IMR-90 (cell line): ENCODE data around the gene DYNLT3. TPM values are rescaled to one million over a fixed set of nuclear protein-coding genes. Genes with fewer than 3 reads are reported as not detected.

Source experiments
- ATAC-seq: fragments of 200-7000 bp; cut with Tn5 transposase; 2 replicates; pipeline ENCODE4 v1.9.1; 2020; ENCODE audit warnings: low read depth, mild to moderate bottlenecking, moderate library complexity
- BruUV-seq: library from RNA; stranded (reverse); fragments of 400-500 nt; replicated peaks from 2 replicates; lab custom pipeline; 2021; lab: Mats Ljungman, UMichigan
- CTCF ChIA-PET: fragments of 300-600 bp; formaldehyde crosslinking; extraction: SDS; loops from one replicate; lab custom pipeline; 2021; ENCODE audit warnings: antibody characterized with exemption; lab: Yijun Ruan, JAX
- POLR2A ChIA-PET: fragments of 300-600 bp; sonication (Branson Sonifier 250); formaldehyde crosslinking; loops from one replicate; lab custom pipeline; 2022; ENCODE audit warnings: antibody characterized with exemption; ENCODE audit not compliant: unreplicated experiment; lab: Charles Lee
- DNase-seq: peaks from one replicate; pipeline ENCODE4 v3.0.0; 2013
- H2AFZ ChIP-seq: replicated peaks from 2 replicates; pipeline ENCODE3; 2013; ENCODE audit warnings: low read length, mild to moderate bottlenecking; ENCODE audit not compliant: poor library complexity
- H2AK5ac ChIP-seq: 2 replicates; pipeline ENCODE4 v1.6.1; 2013; ENCODE audit warnings: low read depth, low read length, inconsistent platforms
- H2AK9ac ChIP-seq: replicated peaks from 2 replicates; pipeline ENCODE3; 2013; ENCODE audit warnings: mild to moderate bottlenecking, low read depth, low read length, moderate library complexity; ENCODE audit not compliant: poor library complexity
- H2BK120ac ChIP-seq: 2 replicates; pipeline ENCODE4 v1.6.1; 2013; ENCODE audit warnings: low read depth, low read length, inconsistent platforms
- H2BK15ac ChIP-seq: 3 replicates; pipeline ENCODE4 v1.6.1; 2013; ENCODE audit warnings: low read depth, low read length, inconsistent platforms
- H2BK20ac ChIP-seq: 2 replicates; pipeline ENCODE4 v1.6.1; 2013; ENCODE audit warnings: low read depth, mild to moderate bottlenecking, inconsistent platforms, low read length, moderate library complexity
- H2BK5ac ChIP-seq: 2 replicates; pipeline ENCODE4 v1.6.1; 2013; ENCODE audit warnings: mild to moderate bottlenecking, low read depth, low read length, inconsistent platforms; ENCODE audit not compliant: poor library complexity, severe bottlenecking
- H3K14ac ChIP-seq: replicated peaks from 2 replicates; pipeline ENCODE4 v1.6.1; 2013; ENCODE audit warnings: low read depth, low read length, inconsistent platforms
- H3K18ac ChIP-seq: 2 replicates; pipeline ENCODE4 v1.6.1; 2013; ENCODE audit warnings: low read depth, low read length, control low read depth
- H3K23ac ChIP-seq: 2 replicates; pipeline ENCODE4 v1.6.1; 2013; ENCODE audit warnings: low read depth, low read length, inconsistent platforms
- H3K27ac ChIP-seq: 2 replicates; pipeline ENCODE4 v1.5.1; 2013; ENCODE audit warnings: mild to moderate bottlenecking, control low read depth, low read length; ENCODE audit not compliant: insufficient read depth
- H3K27me3 ChIP-seq: 2 replicates; pipeline ENCODE4 v1.6.1; 2013; ENCODE audit warnings: low read length; ENCODE audit not compliant: control insufficient read depth, insufficient read depth
- H3K36me3 ChIP-seq: 2 replicates; pipeline ENCODE4 v1.6.1; 2013; ENCODE audit warnings: low read length, mixed read lengths; ENCODE audit not compliant: control insufficient read depth, insufficient read depth
- H3K4ac ChIP-seq: 2 replicates; pipeline ENCODE4 v1.6.1; 2013; ENCODE audit warnings: low read depth, low read length, inconsistent platforms
- H3K4me1 ChIP-seq: 2 replicates; pipeline ENCODE4 v1.6.1; 2013; ENCODE audit warnings: low read length, mixed read lengths; ENCODE audit not compliant: control insufficient read depth, insufficient read depth
- H3K4me2 ChIP-seq: 2 replicates; pipeline ENCODE4 v1.6.1; 2013; ENCODE audit warnings: low read depth, mild to moderate bottlenecking, control low read depth, low read length, moderate library complexity
- H3K4me3 ChIP-seq: 2 replicates; pipeline ENCODE4 v1.5.1; 2013; ENCODE audit warnings: low read depth, mild to moderate bottlenecking, control low read depth, low read length, moderate library complexity; ENCODE audit not compliant: insufficient read depth
- H3K56ac ChIP-seq: 2 replicates; pipeline ENCODE4 v1.6.1; 2013; ENCODE audit warnings: low read length, inconsistent platforms; ENCODE audit not compliant: insufficient read depth; ENCODE audit errors: extremely low read depth
- H3K79me1 ChIP-seq, 2 experiments: 2 replicates each; pipeline ENCODE4 v1.6.1; 2013; ENCODE audit warnings: low read length in 2 of 2, inconsistent platforms in 1 of 2, low read depth in 1 of 2
- H3K9ac ChIP-seq: 2 replicates; pipeline ENCODE4 v1.6.1; 2013; ENCODE audit warnings: low read depth, low read length, control low read depth
- H3K9me1 ChIP-seq: 2 replicates; pipeline ENCODE4 v1.6.1; 2013; ENCODE audit warnings: low read length, inconsistent platforms; ENCODE audit not compliant: insufficient read depth
- H3K9me3 ChIP-seq: 2 replicates; pipeline ENCODE4 v1.6.1; 2013; ENCODE audit warnings: low read length; ENCODE audit not compliant: control insufficient read depth, insufficient read depth
- H4K20me1 ChIP-seq: 2 replicates; pipeline ENCODE4 v1.6.1; 2013; ENCODE audit warnings: low read length, inconsistent platforms; ENCODE audit not compliant: insufficient read depth
- H4K5ac ChIP-seq: 2 replicates; pipeline ENCODE4 v1.6.1; 2013; ENCODE audit warnings: mild to moderate bottlenecking, low read depth, low read length, control low read depth
- H4K8ac ChIP-seq, 2 experiments: 2 replicates each; pipeline ENCODE4 v1.6.1; 2013; ENCODE audit warnings: low read depth in 2 of 2, low read length in 2 of 2, control low read depth in 1 of 2, inconsistent platforms in 1 of 2
- H4K91ac ChIP-seq: 2 replicates; pipeline ENCODE4 v1.6.1; 2013; ENCODE audit warnings: low read depth, low read length, inconsistent platforms; ENCODE audit not compliant: insufficient read depth
- BHLHE40 ChIP-seq: fragments of 150-350 bp; IDR thresholded peaks from 2 replicates; pipeline ENCODE4 v1.6.1; 2016; ENCODE audit warnings: mild to moderate bottlenecking, low read depth, low read length
- CEBPB ChIP-seq: IDR thresholded peaks from 2 replicates; pipeline ENCODE4 v1.6.1; 2012; ENCODE audit warnings: low read depth, low read length, improper control_type of control experiment
- CHD1 ChIP-seq: IDR thresholded peaks from 2 replicates; pipeline ENCODE4 v1.6.1; 2012; ENCODE audit warnings: low read depth, low read length, improper control_type of control experiment
- CTCF ChIP-seq: conservative IDR thresholded peaks from 2 replicates; pipeline ENCODE4 v1.5.1; 2012; ENCODE audit warnings: mild to moderate bottlenecking, low read depth, low read length, improper control_type of control experiment
- ELK1 ChIP-seq: fragments of 150-350 bp; IDR thresholded peaks from 2 replicates; pipeline ENCODE4 v1.6.1; 2016; ENCODE audit warnings: low read depth, mild to moderate bottlenecking, low read length, moderate library complexity, borderline replicate concordance
- FOS ChIP-seq: fragments of 150-350 bp; IDR thresholded peaks from 2 replicates; pipeline ENCODE4 v1.6.1; 2016; ENCODE audit warnings: low read depth, low read length
- MAFK ChIP-seq: IDR thresholded peaks from 2 replicates; pipeline ENCODE4 v1.6.1; 2012; ENCODE audit warnings: low read depth, low read length, improper control_type of control experiment
- MAZ ChIP-seq: IDR thresholded peaks from 2 replicates; pipeline ENCODE4 v1.6.1; 2012; ENCODE audit warnings: low read depth, mild to moderate bottlenecking, low read length, improper control_type of control experiment, moderate library complexity, borderline replicate concordance
- MXI1 ChIP-seq: IDR thresholded peaks from 2 replicates; pipeline ENCODE4 v1.6.1; 2012; ENCODE audit warnings: low read depth, mild to moderate bottlenecking, low read length, moderate library complexity, borderline replicate concordance
- NFE2L2 ChIP-seq: fragments of 150-350 bp; IDR thresholded peaks from 2 replicates; pipeline ENCODE4 v1.6.1; 2016; ENCODE audit warnings: low read depth, mild to moderate bottlenecking, low read length
- POLR2A ChIP-seq: IDR thresholded peaks from 2 replicates; pipeline ENCODE4 v1.6.1; 2012; ENCODE audit warnings: mild to moderate bottlenecking, low read depth, low read length
- RAD21 ChIP-seq: IDR thresholded peaks from 2 replicates; pipeline ENCODE4 v1.6.1; 2012; ENCODE audit warnings: low read length, improper control_type of control experiment
- RCOR1 ChIP-seq: IDR thresholded peaks from 2 replicates; pipeline ENCODE4 v1.6.1; 2012; ENCODE audit warnings: mild to moderate bottlenecking, low read length, improper control_type of control experiment; ENCODE audit not compliant: insufficient replicate concordance
- RFX5 ChIP-seq: IDR thresholded peaks from 2 replicates; pipeline ENCODE4 v1.8.0; 2012; ENCODE audit warnings: low read depth, mild to moderate bottlenecking, low read length, moderate library complexity
- SMC3 ChIP-seq: fragments of 150-350 bp; IDR thresholded peaks from 2 replicates; pipeline ENCODE4 v1.6.1; 2016; ENCODE audit warnings: low read depth, mild to moderate bottlenecking, antibody characterized with exemption, low read length, moderate library complexity
- USF2 ChIP-seq: fragments of 150-350 bp; IDR thresholded peaks from 2 replicates; pipeline ENCODE4 v1.6.1; 2017; ENCODE audit warnings: mild to moderate bottlenecking, antibody characterized with exemption, low read length, low read depth
- WGBS, 2 experiments: methylation state at CpG; one replicate each; pipeline versions ENCODE4 v1.1.5 to v1.1.7; 2013; ENCODE audit warnings: missing lambda C conversion rate in 2 of 2; ENCODE audit not compliant: insufficient read length in 1 of 2; ENCODE audit errors: extremely low coverage in 2 of 2; 5-methylcytosine and 5-hydroxymethylcytosine counted together
- dilution Hi-C: fragments of 300-500 bp; cut with HindIII; formaldehyde crosslinking; loops from one replicate; pipeline ENCODE4 v1.14.3; 2018; ENCODE audit warnings: low sequenced_read_pairs; ENCODE audit not compliant: unreplicated experiment
- in situ Hi-C: fragments of 300-500 bp; cut with MboI; formaldehyde crosslinking; loops from 3 replicates; pipeline ENCODE4 v1.14.3; 2019; ENCODE audit warnings: low sequenced_read_pairs, inconsistent platforms, mixed read lengths
- intact Hi-C: fragments of 100-400 bp; cut with micrococcal nuclease; formaldehyde crosslinking; loops from 2 replicates; pipeline ENCODE4 v1.10.0; 2022
- polyA plus RNA-seq, 3 experiments: library from polyadenylated mRNA; depleted of rRNA; stranded (reverse); fragments of >200 nt; gene quantifications; 2 replicates each; pipeline ENCODE4 v1.2.3, GENCODE V29; 2012; ENCODE audit warnings: low replicate concordance in 1 of 3
- total RNA-seq: library from RNA; depleted of rRNA; stranded (reverse); fragments of >200 nt; gene quantifications from 2 replicates; pipeline ENCODE4 v1.2.3, GENCODE V29; 2012

The DYNLT3 gene
- total and polyA plus RNA-seq, 2 of the 4 experiments (the other 2 are of a cell fraction) = 15.7 to 18.8 TPM

- Histone ChIP-seq H3K27me3 (no peaks in the 10 kb centered on the region), H3K4me2 (no peak overlapping the region), H3K14ac (no peak overlapping the region), H3K4me3 (no peak overlapping the region), H4K91ac (no peak overlapping the region), H4K20me1 (no peaks in the 10 kb centered on the region), H2BK5ac (no peak overlapping the region), H3K27ac (no peak overlapping the region), H3K4ac (no peak overlapping the region), H2AK5ac (no peak overlapping the region), H2BK120ac (no peak overlapping the region), H3K9me1 (no peaks in the 10 kb centered on the region), H3K23ac (no peak overlapping the region), H3K79me1 (no peaks in the 10 kb centered on the region), H3K9ac (no peak overlapping the region), H3K36me3 (no peaks in the 10 kb centered on the region), H2BK20ac (no peak overlapping the region), H2AFZ (no peak overlapping the region), H3K4me1 (no peaks in the 10 kb centered on the region), H2BK15ac (no peak overlapping the region), H4K5ac (no peak overlapping the region), H3K18ac (no peak overlapping the region), H3K9me3 (no peaks in the 10 kb centered on the region), H2AK9ac (no peak overlapping the region), H3K56ac (no peak overlapping the region), H4K8ac (no peak overlapping the region)
- ATAC-seq (no peak), DNase-seq (no peak)
- dilution Hi-C loops (no loop called here), in situ Hi-C loops (no loop called here), intact Hi-C loops (no loop called here)
- ChIA-PET CTCF (no interaction called here), POLR2A (no interaction called here)
- WGBS, 2 experiments = no CpG with 5 or more reads among the region's 1 CpG
- TF ChIP-seq RFX5 (no peak), MXI1 (no peak), RAD21 (no peak), MAFK (no peak), CTCF (no peak), NFE2L2 (no peak), ELK1 (no peak), RCOR1 (no peak), CEBPB (no peak), BHLHE40 (no peak), POLR2A (no peak), USF2 (no peak), FOS (no peak), MAZ (no peak), CHD1 (no peak), SMC3 (no peak)
- BruUV-seq = no TSS peak
Measured at GRCh38 chrX:37879692-37880091, 32.3 kb upstream of the DYNLT3 start.
